HG03039 (cell line): ENCODE measurements around the gene PTGIS.

Experiments
- ATAC-seq: cut with Tn5 transposase; IDR thresholded peaks from one replicate; pipeline ENCODE4 v1.9.1; 2021; ENCODE audit warnings: mild to moderate bottlenecking, moderate library complexity; ENCODE audit not compliant: unreplicated experiment

PTGIS gene

GRCh38 chr20:49503176-49503575, 64.8 kb downstream of the PTGIS start:
- no peak for ATAC-seq

DNA sequence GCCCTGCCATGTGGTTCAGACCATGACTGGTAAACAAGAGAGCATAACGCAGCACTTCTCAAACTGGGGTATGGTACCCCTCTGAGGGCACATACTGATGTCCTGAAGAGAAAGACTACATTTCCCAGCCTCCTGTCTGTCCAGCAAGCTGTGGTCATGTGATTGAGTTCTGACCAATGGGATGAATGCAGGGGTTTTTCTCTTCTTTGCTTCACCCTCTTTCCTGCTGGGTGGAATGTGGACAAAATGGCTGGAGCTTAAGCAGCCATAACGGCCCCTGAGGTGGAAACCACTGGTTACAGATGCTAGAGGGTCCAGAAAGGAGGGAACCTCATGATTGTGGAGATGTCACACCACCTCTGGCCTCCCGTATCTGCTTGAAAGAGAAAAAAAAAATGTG, 66.0 kb downstream of the PTGIS start:
- ATAC-seq: no peak

- ATAC-seq: no peak
Measured at GRCh38 chr20:49497398-49497669, 70.6 kb downstream of the PTGIS start.

DNA sequence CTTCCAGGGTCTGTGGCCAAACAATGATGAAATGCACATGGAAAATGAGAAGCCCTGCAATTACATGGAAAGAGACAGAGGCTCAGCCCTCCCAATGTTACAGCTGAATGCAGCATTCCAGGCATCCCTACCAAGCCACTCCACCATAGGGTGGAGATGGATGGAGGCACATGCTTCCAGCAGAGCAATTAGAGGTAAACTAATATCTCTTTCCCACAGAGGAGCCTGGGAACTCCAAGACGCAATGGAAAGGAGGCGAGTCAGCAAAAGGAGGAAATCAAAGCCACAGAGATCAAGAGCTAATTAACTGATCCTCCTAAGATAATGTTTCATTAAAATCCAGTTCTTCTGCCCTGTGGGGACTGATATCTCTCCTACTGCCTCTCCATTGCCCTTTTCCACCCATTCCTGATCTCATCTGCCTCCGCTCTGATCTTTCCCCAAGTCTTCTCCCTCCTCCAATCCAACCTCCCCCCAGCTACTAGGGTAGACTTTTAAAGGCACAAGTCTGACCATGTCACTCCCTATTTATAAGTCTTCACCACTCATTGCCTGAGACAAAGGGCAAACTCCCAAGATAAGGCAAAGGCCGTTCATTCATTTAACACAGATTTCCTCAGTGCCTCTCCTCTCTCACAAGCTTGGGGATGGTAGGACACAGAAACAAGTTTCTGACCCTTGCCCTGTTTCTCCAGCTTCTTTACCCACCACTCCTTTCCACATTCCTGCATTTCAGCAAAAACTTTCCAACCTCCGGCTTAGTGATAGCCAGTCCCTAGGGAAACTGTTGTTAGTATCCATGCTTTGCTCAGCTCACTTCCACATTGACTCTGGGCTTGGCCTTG, 71.2 kb downstream of the PTGIS start:
- no peak for ATAC-seq

DNA sequence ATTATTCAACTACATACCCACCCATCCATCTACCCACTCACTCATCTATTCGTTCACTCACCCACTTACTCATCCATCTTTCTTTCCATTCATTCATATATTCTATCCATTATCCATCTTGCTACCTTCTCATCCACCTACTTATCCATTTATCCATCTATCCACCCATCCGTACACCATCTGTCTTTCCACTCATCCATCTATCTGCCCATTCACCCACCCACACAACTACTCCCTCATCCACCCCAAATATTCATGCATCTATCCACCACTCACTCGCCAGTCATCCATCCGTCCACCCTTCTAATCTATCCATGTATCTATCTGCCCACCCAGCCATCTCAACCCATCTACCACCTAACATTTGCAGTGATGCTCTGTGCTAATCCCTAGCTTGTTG, 71.9 kb downstream of the PTGIS start:
- ATAC-seq: no peak

GRCh38 chr20:49490689-49491088, 77.2 kb downstream of the PTGIS start:
- ATAC-seq: no peak

GRCh38 chr20:49489688-49490087, 78.2 kb downstream of the PTGIS start:
- no peak for ATAC-seq

DNA sequence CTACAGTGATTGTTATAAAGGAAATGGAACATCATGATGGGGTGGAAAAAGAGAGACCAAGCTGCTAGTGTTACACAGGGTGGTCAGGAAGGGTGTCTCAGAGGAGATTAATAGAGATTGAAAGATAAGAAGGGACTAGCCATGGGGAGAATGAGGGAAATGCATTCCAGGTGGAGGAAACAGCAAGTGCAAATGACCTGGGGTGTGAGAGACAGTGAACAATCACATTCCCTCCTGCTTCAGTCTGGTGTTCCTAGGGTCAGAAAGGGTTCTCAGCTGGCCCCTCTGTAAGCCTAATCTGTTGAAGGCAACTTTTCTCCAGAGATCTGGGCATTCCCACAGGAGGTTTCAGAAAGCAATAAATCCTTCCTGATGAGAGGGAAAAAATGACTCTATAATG, 81.9 kb downstream of the PTGIS start:
- no peak for ATAC-seq

- ATAC-seq: no peak
Measured at GRCh38 chr20:49485563-49485962, 82.4 kb downstream of the PTGIS start.

DNA sequence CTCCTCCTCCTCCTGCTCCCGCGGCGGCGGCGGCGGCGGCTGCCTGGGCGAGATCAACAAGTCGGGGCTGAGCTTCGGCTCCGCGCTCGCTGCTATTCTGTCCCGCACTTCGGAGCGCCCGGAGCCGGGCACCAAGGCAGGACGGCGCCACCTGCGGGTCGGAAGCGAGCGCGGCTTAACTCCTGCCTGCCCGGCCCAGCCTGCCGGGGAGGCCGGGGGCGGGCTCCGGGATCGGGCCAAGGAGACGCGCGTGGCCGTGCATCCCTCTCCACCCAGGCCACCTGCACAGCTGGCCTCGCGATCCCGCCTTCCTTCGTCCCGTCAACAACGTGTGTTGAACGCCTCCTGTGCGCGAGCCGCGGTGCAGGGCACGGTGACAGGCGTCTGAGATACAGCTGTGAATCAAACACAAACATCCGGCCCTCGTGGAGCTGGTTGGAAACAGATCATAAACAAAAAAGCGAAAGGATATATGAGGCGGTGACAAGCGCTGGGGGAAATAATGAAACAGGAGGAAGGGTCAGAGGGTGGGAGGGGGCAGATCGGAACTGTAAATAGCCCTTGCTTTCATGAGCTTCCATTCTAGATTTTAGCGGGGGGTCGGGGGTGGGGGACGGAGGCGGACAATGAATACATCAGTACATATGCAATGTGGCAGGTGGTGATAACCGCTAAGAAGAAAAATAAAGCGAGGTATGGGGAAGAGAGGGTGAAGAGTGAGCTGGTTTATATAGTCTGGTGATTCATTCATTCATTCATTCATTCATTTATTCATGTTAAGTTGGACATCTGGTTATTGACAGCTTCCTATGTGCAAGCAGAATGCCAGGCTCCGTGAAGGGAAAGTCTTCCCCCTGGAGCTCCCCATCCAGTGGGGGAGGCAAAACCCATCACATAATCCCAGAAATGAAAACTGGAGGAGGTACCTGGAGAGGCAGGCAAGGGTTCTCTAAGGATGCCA, 83.5 kb downstream of the PTGIS start:
- ATAC-seq: no peak

GRCh38 chr20:49483696-49484123, 84.2 kb downstream of the PTGIS start:
- ATAC-seq: no peak

- no peak for ATAC-seq
Measured at GRCh38 chr20:49483018-49483695, 84.8 kb downstream of the PTGIS start.

DNA sequence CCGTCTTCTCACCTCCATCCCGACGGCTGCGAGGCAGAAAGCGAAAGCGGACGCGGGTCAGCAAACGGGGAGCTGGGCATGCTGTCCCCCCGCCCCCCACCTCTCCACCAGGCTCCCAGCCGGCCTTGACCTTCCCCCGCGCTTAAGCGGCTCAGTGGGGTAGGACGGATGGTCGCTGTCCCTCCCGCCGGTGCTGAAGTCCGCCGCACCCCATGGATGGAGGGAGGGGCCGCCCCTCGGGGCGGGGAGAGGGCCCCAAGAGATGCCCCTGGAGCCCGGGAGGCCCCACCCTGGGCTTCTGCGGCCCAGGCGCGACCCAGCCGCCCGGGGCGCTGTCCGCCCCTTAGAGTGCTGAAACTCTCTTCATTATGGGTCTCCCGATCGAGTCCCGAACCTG, 85.3 kb downstream of the PTGIS start, which contains the start of gene KCNB1:
Gene KCNB1, minus strand, starts transcription at position 48 of the 397 bp plus-strand sequence. CDS start 188 bp downstream, outside the sequence.
- no peak for ATAC-seq

GRCh38 chr20:49482173-49482572, 85.8 kb downstream of the PTGIS start:
- ATAC-seq: no peak

DNA sequence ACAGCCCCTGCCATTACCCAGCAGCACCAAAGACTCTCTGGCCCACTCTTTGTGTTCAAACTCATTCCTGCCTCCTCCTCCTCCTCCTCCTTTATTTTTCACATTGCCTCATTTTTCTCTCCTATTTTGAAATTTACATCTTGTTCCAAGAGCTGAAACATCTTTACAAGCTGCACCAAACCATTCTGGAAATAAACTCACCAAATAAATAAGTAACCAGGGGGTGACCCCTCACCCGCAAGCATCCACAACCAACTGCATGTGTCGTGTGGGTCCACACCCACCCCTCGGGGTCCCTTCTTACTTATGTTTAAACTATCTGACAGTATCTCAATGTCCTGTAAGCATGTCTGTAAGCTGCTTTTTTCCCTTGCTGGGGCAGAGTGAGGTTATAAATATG, 86.8 kb downstream of the PTGIS start:
- ATAC-seq: no peak

GRCh38 chr20:49480236-49480635, 87.7 kb downstream of the PTGIS start:
- ATAC-seq: no peak

- ATAC-seq: no peak
Measured at GRCh38 chr20:49479785-49480184, 88.2 kb downstream of the PTGIS start.

GRCh38 chr20:49478754-49479689, 88.9 kb downstream of the PTGIS start:
- no peak for ATAC-seq

DNA sequence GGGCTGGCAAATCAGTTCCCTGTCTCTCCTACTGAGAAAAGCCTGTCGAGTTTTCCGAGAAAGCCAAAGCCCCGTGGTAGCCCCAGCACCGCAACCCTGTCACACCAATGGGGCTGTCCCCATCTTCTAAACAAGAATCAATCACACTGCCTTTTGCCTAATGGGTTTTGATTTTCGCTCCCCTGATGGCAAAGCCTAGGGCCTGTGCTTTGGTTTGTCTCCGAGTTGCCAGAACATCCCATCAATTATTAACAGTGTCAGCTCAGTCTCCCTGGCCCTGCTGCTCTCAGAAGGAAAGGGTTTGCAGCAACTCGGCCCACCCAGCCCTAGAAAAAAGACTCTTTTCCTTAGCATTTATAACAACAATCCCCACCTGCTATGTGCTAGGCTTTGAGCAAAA, 89.7 kb downstream of the PTGIS start:
- no peak for ATAC-seq

GRCh38 chr20:49477200-49477599, 90.7 kb downstream of the PTGIS start:
- ATAC-seq: no peak
